ENCODE results near the gene KIAA1328. TPM values are rescaled to one million over a fixed set of nuclear protein-coding genes. Genes with fewer than 3 reads are reported as not detected.

The KIAA1328 gene
- total RNA-seq, 1 donor = 8.7 TPM

- Histone ChIP-seq H3K4me3 (ENCODE audit: insufficient read depth, low read length) (no peak overlapping the region), H3K9me3 (ENCODE audit: low read depth, low read length) (no peaks in the 10 kb centered on the region), H3K4me1 (ENCODE audit: insufficient read depth, low read length) (no peaks in the 10 kb centered on the region), H3K79me2 (ENCODE audit: insufficient read depth, low read length) (no peaks in the 10 kb centered on the region), H4K20me1 (ENCODE audit: insufficient read depth, low read length) (no peaks in the 10 kb centered on the region), H3K27ac (ENCODE audit: low read depth, low read length) (no peak overlapping the region), H2AFZ (ENCODE audit: low read length) (no peak overlapping the region), H3K27me3 (ENCODE audit: insufficient read depth, low read length) (no peaks in the 10 kb centered on the region), H3K4me2 (ENCODE audit: insufficient read depth, low read length) (no peak overlapping the region), H3K36me3 (ENCODE audit: insufficient read depth, low read length) (no peaks in the 10 kb centered on the region)
- no peak for DNase-seq (ENCODE audit: insufficient read length, low spot score, missing footprints)
- no peak for TF ChIP-seq CTCF (IDR thresholded peaks at IDR 0.05; ENCODE audit: extremely low read depth, low read depth, low read length)
Observed at GRCh38 chr18:37138456-37138855, 309.5 kb downstream of the KIAA1328 start.

- no peaks in the 10 kb centered on the region for H3K79me2 ChIP-seq (ENCODE audit: insufficient read depth, low read length)
- no peak overlapping the region for H2AFZ ChIP-seq (ENCODE audit: low read length)
- H3K4me1 ChIP-seq (ENCODE audit: insufficient read depth, low read length) = no peaks in the 10 kb centered on the region
- no peak for DNase-seq (ENCODE audit: insufficient read length, low spot score, missing footprints)
- no peak overlapping the region for H3K4me3 ChIP-seq (ENCODE audit: insufficient read depth, low read length)
- no peak overlapping the region for H3K4me2 ChIP-seq (ENCODE audit: insufficient read depth, low read length)
- H3K36me3 ChIP-seq (ENCODE audit: insufficient read depth, low read length) = no peaks in the 10 kb centered on the region
- H4K20me1 ChIP-seq (ENCODE audit: insufficient read depth, low read length) = no peaks in the 10 kb centered on the region
- H3K9me3 ChIP-seq (ENCODE audit: low read depth, low read length) = no peaks in the 10 kb centered on the region
- H3K27ac ChIP-seq (ENCODE audit: low read depth, low read length) = no peak overlapping the region
- no peak for TF ChIP-seq CTCF (IDR thresholded peaks at IDR 0.05; ENCODE audit: extremely low read depth, low read depth, low read length)
- no peaks in the 10 kb centered on the region for H3K27me3 ChIP-seq (ENCODE audit: insufficient read depth, low read length)
Observed at GRCh38 chr18:37139876-37140275, 310.9 kb downstream of the KIAA1328 start.

GRCh38 chr18:37144921-37145320 is 316.0 kb downstream of the KIAA1328 start:
- H3K4me1 ChIP-seq (ENCODE audit: insufficient read depth, low read length) = no peaks in the 10 kb centered on the region
- DNase-seq (ENCODE audit: insufficient read length, low spot score, missing footprints) = no peak
- H3K79me2 ChIP-seq (ENCODE audit: insufficient read depth, low read length) = no peaks in the 10 kb centered on the region
- no peaks in the 10 kb centered on the region for H3K36me3 ChIP-seq (ENCODE audit: insufficient read depth, low read length)
- no peak overlapping the region for H3K27ac ChIP-seq (ENCODE audit: low read depth, low read length)
- no peak for TF ChIP-seq CTCF (IDR thresholded peaks at IDR 0.05; ENCODE audit: extremely low read depth, low read depth, low read length)
- no peaks in the 10 kb centered on the region for H3K27me3 ChIP-seq (ENCODE audit: insufficient read depth, low read length)
- H3K4me2 ChIP-seq (ENCODE audit: insufficient read depth, low read length) = no peak overlapping the region
- H4K20me1 ChIP-seq (ENCODE audit: insufficient read depth, low read length) = no peaks in the 10 kb centered on the region
- H3K4me3 ChIP-seq (ENCODE audit: insufficient read depth, low read length) = no peak overlapping the region
- H2AFZ ChIP-seq (ENCODE audit: low read length) = no peak overlapping the region
- H3K9me3 ChIP-seq (ENCODE audit: low read depth, low read length) = no peaks in the 10 kb centered on the region

- TF ChIP-seq CTCF (IDR thresholded peaks at IDR 0.05; ENCODE audit: extremely low read depth, low read depth, low read length) = no peak
- no peak overlapping the region for H2AFZ ChIP-seq (ENCODE audit: low read length)
Observed at GRCh38 chr18:37156330-37156942, 327.5 kb downstream of the KIAA1328 start.

More at GRCh38 chr18:37156330-37156942, 327.5 kb downstream of the KIAA1328 start:
- Histone ChIP-seq H3K79me2 (ENCODE audit: insufficient read depth, low read length) (no peaks in the 10 kb centered on the region), H3K4me2 (ENCODE audit: insufficient read depth, low read length) (no peak overlapping the region), H3K4me1 (ENCODE audit: insufficient read depth, low read length) (no peaks in the 10 kb centered on the region), H3K4me3 (ENCODE audit: insufficient read depth, low read length) (no peak overlapping the region), H3K27me3 (ENCODE audit: insufficient read depth, low read length) (no peaks in the 10 kb centered on the region), H4K20me1 (ENCODE audit: insufficient read depth, low read length) (no peaks in the 10 kb centered on the region), H3K27ac (ENCODE audit: low read depth, low read length) (no peak overlapping the region), H3K36me3 (ENCODE audit: insufficient read depth, low read length) (no peaks in the 10 kb centered on the region), H3K9me3 (ENCODE audit: low read depth, low read length) (no peaks in the 10 kb centered on the region)
- DNase-seq (ENCODE audit: insufficient read length, low spot score, missing footprints) = no peak

All from osteoblast (primary cell).